Sigmoid colon (tissue), 7 donors: ENCODE data around the gene JDP2. TPM values are rescaled to one million over a fixed set of nuclear protein-coding genes. Genes with fewer than 3 reads are reported as not detected.

Source experiments
- DNase-seq: peaks from one replicate; pipeline ENCODE4 v3.0.0-alpha.2; 2019
- H3K27ac ChIP-seq, 4 donors: fragments of 200-600 bp; sonication (generic); one replicate each; pipeline ENCODE4 v1.5.1; 2016 to 2019; ENCODE audit warnings: mild to moderate bottlenecking in 1 of 4
- H3K27me3 ChIP-seq, 3 donors: fragments of 200-600 bp; sonication (generic); one replicate each; pipeline ENCODE4 v1.5.1; 2019; ENCODE audit warnings: mild to moderate bottlenecking in 1 of 3
- H3K36me3 ChIP-seq, 4 donors: fragments of 200-600 bp; sonication (generic); one replicate each; pipeline ENCODE4 v1.5.1; 2016 to 2019
- H3K4me1 ChIP-seq, 4 donors: fragments of 200-600 bp; sonication (generic); one replicate each; pipeline ENCODE4 v1.5.1; 2017 to 2019
- H3K4me3 ChIP-seq, 4 donors: fragments of 200-600 bp; sonication (generic); one replicate each; pipeline ENCODE4 v1.5.1; 2017 to 2019; ENCODE audit warnings: mild to moderate bottlenecking in 2 of 4, moderate library complexity in 1 of 4
- H3K9me3 ChIP-seq, 4 donors: fragments of 200-600 bp in 3 of 4; sonication (generic) in 3 of 4; one replicate each; pipeline versions ENCODE4 v1.5.1 to v1.6.1; 2013 to 2019
- EP300 ChIP-seq, 4 donors: sonication (generic); formaldehyde crosslinking; IDR thresholded peaks; one replicate each; pipeline ENCODE4 v1.6.1; 2017; ENCODE audit warnings: antibody characterized with exemption in 4 of 4
- POLR2A ChIP-seq, 2 donors: fragments of 450-650 bp; IDR thresholded peaks; one replicate each; pipeline ENCODE4 v1.6.1; 2016; ENCODE audit warnings: antibody characterized with exemption in 2 of 2, mild to moderate bottlenecking in 2 of 2, moderate library complexity in 2 of 2
- POLR2AphosphoS5 ChIP-seq, 4 donors: sonication (generic); formaldehyde crosslinking; IDR thresholded peaks; one replicate each; pipeline ENCODE4 v1.6.1; 2017; ENCODE audit warnings: antibody characterized with exemption in 4 of 4
- WGBS, 2 donors: extraction: QIAGEN DNeasy Blood & Tissue Kit; methylation state at CpG; one replicate each; pipeline ENCODE4 v1.1.7; 2013; 5-methylcytosine and 5-hydroxymethylcytosine counted together
- intact Hi-C: fragments of 100-400 bp; cut with DNase I; formaldehyde crosslinking; loops from one replicate; pipeline ENCODE4 v1.15.1; 2023
- polyA plus RNA-seq, 3 donors: library from polyadenylated mRNA; stranded (reverse); fragments of 200-250 nt; gene quantifications; one replicate each; pipeline ENCODE4 v1.2.3, GENCODE V29; 2013
- total RNA-seq, 4 donors: library from RNA; depleted of rRNA; stranded (reverse); fragments of >200 nt; gene quantifications; one replicate each; pipeline ENCODE4 v1.1.0, GENCODE V29; 2016
- TF ChIP-seq, protein P1 (sequence below), 4 experiments: fragments of 450-650 bp in 3 of 4; fragments of 200-600 bp in 1 of 4; IDR thresholded peaks; one replicate each; pipeline ENCODE4 v1.5.1; 2016 to 2019; ENCODE audit warnings: antibody characterized with exemption in 4 of 4, mild to moderate bottlenecking in 3 of 4, moderate library complexity in 2 of 4
- donor health status: healthy with polysubstance abuse.
- donor health status: Bipolar disorder and iron deficiency.
- donor health status: healthy.

The JDP2 gene
- total and polyA plus RNA-seq, 7 donors = 24.5 to 90.0 (median 54.9) TPM

DNA sequence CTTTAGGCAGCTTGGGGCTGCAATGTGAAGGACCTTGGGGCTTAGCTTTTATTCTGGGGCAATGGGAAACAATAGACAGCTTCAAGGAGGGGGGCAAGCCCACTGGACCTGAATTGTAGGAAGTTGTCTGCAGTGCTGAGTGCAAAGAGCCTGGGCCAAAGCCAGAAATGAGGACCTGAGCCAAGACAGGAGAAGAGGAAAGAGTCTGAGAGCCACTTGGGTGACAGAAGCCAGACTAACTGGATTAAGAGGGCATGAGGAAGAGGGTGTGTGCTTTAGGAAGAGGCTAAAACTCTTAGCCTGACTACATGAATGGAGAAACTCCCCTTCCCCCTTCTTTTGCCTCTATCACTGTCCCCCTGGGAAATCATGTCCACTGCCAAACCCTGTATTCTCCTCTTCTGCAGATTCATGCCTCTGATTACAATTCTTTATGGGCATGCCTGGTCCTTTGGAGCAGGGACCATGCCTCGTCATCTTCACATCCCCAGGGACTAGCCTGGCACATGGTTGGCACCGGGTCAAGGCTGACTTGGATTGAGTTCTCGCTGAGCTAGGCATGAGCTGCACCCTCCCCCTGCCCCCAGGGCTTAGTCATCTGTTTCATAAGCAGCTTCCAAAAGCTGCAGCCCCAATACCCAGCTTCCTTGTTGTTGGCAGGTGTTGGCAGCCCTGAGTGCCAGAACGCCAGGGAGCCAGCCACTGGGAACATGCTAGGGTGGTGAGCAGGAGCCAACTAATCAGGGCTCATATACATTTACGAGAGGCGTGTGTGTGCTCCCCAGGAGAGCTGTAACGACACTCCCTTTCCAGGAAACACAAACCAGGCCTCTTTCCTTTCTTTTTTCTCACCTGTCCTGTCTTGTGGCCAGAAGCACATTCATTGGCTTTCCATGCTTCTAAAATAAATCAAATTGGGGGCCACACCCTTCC is 27.7 kb upstream of the JDP2 start:
- H3K36me3 ChIP-seq = no peaks in the 10 kb centered on the region
- DNase-seq = peak; percentile 98
- WGBS, 2 donors = 7 to 23% methylated on average over 7 of the region's 7 CpGs
- H3K9me3 ChIP-seq = no peaks in the 10 kb centered on the region
- TF ChIP-seq POLR2AphosphoS5 (IDR thresholded peaks at IDR 0.05) (peak; percentile 66 to 88 (median 76)), EP300 (IDR thresholded peaks at IDR 0.05) (peak in 3 of 4 donors; percentile 23 to 63 (median 52)), POLR2A (IDR thresholded peaks at IDR 0.05) (no peak)
- H3K4me1 ChIP-seq = peaks cover 0 to 29% (median 26%) of the 10 kb centered on the region in 4 donors
- no peak overlapping the region for H3K4me3 ChIP-seq
- intact Hi-C loops = loop anchor here (2.0 kb wide), 1 partner anchor 27 kb away; no protein-coding TSS in a partner anchor
- H3K27me3 ChIP-seq = no peaks in the 10 kb centered on the region
- peak overlapping the region; percentile 75 to 90 (median 86) for H3K27ac ChIP-seq

- DNase-seq = peak; percentile 80
- Histone ChIP-seq H3K4me1 (peaks cover 0 to 29% (median 26%) of the 10 kb centered on the region in 4 donors), H3K9me3 (no peaks in the 10 kb centered on the region), H3K4me3 (peak overlapping the region in 2 of 4 donors; percentile 1 to 9), H3K27ac (peak overlapping the region; percentile 75 to 90 (median 86)), H3K36me3 (no peaks in the 10 kb centered on the region), H3K27me3 (no peaks in the 10 kb centered on the region)
- TF ChIP-seq POLR2AphosphoS5 (IDR thresholded peaks at IDR 0.05) = peak in 2 of 4 donors; percentile 56 to 62
- TF ChIP-seq POLR2A (IDR thresholded peaks at IDR 0.05) = no peak
- TF ChIP-seq EP300 (IDR thresholded peaks at IDR 0.05) = no peak
- 17 to 54% methylated on average over 10 of the region's 10 CpGs for WGBS, 2 donors
- intact Hi-C loops = loop anchor here (2.0 kb wide), 1 partner anchor 25 kb away; no protein-coding TSS in a partner anchor
Observed at GRCh38 chr14:75401361-75401760, 26.5 kb upstream of the JDP2 start.

DNA sequence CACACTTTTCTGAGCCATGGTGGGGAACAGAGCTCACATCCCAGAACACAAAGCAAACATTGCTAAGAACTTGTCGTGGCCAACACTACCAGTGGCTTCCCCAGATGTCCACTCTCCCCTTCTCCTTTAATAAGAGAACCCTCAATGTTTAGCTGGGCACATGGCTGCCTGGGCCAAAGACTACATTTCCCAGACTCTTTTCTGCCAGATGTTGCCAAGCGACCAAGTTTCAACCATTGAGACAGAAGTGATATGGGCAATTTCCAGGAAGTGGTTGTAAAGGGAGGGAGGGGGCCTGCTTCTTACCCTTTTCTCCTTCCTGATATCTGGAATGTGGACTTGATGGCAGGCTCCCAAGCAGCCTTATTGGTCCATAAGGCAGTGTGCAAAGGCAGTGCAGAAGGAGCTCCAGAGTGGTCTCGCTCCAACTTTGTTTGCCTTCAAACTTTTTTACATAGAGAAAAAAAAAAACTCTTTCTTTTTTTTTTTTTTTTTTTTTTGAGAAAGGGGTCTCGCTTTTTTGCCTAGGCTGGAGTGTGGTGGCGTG is 24.9 kb upstream of the JDP2 start:
- Histone ChIP-seq H3K27me3 (no peaks in the 10 kb centered on the region), H3K9me3 (no peaks in the 10 kb centered on the region), H3K27ac (no peak overlapping the region), H3K4me3 (no peak overlapping the region), H3K36me3 (no peaks in the 10 kb centered on the region), H3K4me1 (peaks cover 0 to 29% (median 26%) of the 10 kb centered on the region in 4 donors)
- TF ChIP-seq POLR2AphosphoS5 (IDR thresholded peaks at IDR 0.05) (no peak), EP300 (IDR thresholded peaks at IDR 0.05) (no peak)
- intact Hi-C loops = no loop called here
- no peak for DNase-seq
- 94 to 96% methylated on average over 5 of the region's 5 CpGs for WGBS, 2 donors

- Histone ChIP-seq H3K4me1 (peaks cover 0 to 23% (median 23%) of the 10 kb centered on the region in 4 donors), H3K36me3 (no peaks in the 10 kb centered on the region), H3K9me3 (no peaks in the 10 kb centered on the region), H3K27ac (no peak overlapping the region), H3K4me3 (no peak overlapping the region), H3K27me3 (no peaks in the 10 kb centered on the region)
- TF ChIP-seq POLR2AphosphoS5 (IDR thresholded peaks at IDR 0.05) = no peak
- TF ChIP-seq EP300 (IDR thresholded peaks at IDR 0.05) = no peak
- TF ChIP-seq POLR2A (IDR thresholded peaks at IDR 0.05) = no peak
- TF ChIP-seq, protein P1, sequence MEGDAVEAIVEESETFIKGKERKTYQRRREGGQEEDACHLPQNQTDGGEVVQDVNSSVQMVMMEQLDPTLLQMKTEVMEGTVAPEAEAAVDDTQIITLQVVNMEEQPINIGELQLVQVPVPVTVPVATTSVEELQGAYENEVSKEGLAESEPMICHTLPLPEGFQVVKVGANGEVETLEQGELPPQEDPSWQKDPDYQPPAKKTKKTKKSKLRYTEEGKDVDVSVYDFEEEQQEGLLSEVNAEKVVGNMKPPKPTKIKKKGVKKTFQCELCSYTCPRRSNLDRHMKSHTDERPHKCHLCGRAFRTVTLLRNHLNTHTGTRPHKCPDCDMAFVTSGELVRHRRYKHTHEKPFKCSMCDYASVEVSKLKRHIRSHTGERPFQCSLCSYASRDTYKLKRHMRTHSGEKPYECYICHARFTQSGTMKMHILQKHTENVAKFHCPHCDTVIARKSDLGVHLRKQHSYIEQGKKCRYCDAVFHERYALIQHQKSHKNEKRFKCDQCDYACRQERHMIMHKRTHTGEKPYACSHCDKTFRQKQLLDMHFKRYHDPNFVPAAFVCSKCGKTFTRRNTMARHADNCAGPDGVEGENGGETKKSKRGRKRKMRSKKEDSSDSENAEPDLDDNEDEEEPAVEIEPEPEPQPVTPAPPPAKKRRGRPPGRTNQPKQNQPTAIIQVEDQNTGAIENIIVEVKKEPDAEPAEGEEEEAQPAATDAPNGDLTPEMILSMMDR (IDR thresholded peaks at IDR 0.05) = no peak
- 84 to 89% methylated on average over 4 of the region's 4 CpGs for WGBS, 2 donors
- DNase-seq = no peak
- intact Hi-C loops = no loop called here
Observed at GRCh38 chr14:75404847-75405246, 23.0 kb upstream of the JDP2 start.

DNA sequence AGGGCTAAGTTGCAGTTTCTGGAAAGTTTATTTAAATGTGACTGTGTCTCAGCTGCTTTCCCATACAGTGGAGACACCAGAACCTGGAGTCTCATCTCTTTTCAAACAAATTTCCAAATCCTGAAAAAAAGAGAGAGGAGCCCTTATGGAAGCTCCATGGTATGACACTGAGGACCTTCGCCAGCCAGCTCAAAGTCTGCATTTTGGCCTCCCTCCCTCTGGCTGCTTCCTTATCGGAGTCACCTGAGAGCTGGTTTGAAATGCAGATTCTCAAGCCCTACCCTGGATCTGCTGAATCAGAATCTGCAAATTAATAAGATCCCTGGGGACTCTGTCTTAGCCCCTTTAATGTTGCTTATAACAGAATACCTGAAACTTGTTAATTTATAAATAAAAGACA is 21.7 kb upstream of the JDP2 start:
- Histone ChIP-seq H3K4me3 (no peak overlapping the region), H3K27me3 (no peaks in the 10 kb centered on the region), H3K9me3 (no peaks in the 10 kb centered on the region), H3K36me3 (no peaks in the 10 kb centered on the region), H3K27ac (no peak overlapping the region), H3K4me1 (peaks cover 0 to 10% (median 10%) of the 10 kb centered on the region in 4 donors)
- intact Hi-C loops = no loop called here
- TF ChIP-seq POLR2A (IDR thresholded peaks at IDR 0.05) (no peak), EP300 (IDR thresholded peaks at IDR 0.05) (no peak), POLR2AphosphoS5 (IDR thresholded peaks at IDR 0.05) (no peak)
- DNase-seq = no peak
- 94 to 96% methylated on average over 2 of the region's 2 CpGs for WGBS, 2 donors

GRCh38 chr14:75406856-75407255 is 21.0 kb upstream of the JDP2 start:
- no peak for DNase-seq
- Histone ChIP-seq H3K9me3 (no peaks in the 10 kb centered on the region), H3K4me3 (no peak overlapping the region), H3K36me3 (no peaks in the 10 kb centered on the region), H3K4me1 (peaks cover 0 to 3% (median 2%) of the 10 kb centered on the region in 4 donors), H3K27ac (no peak overlapping the region), H3K27me3 (no peaks in the 10 kb centered on the region)
- no peak for TF ChIP-seq POLR2AphosphoS5 (IDR thresholded peaks at IDR 0.05)
- TF ChIP-seq, protein P1 (IDR thresholded peaks at IDR 0.05) = no peak
- TF ChIP-seq POLR2A (IDR thresholded peaks at IDR 0.05) = no peak
- no peak for TF ChIP-seq EP300 (IDR thresholded peaks at IDR 0.05)
- intact Hi-C loops = no loop called here
- 95% methylated on average over 3 of the region's 3 CpGs for WGBS, 2 donors
